DND-41 (cell line): ENCODE measurements around the gene SFRP4.

ENCODE experiments used
- EZH2 ChIP-seq: IDR thresholded peaks from 3 replicates; pipeline ENCODE4 v1.6.1; 2012; ENCODE audit warnings: borderline replicate concordance, low read depth, mild to moderate bottlenecking, moderate library complexity, low read length, inconsistent platforms; ENCODE audit not compliant: severe bottlenecking
- TF ChIP-seq, protein P1 (sequence below): IDR thresholded peaks from 2 replicates; pipeline ENCODE4 v1.5.1; 2012; ENCODE audit warnings: borderline replicate concordance, low read length, moderate library complexity, mild to moderate bottlenecking; ENCODE audit not compliant: poor library complexity, severe bottlenecking; ENCODE audit errors: extremely low read depth

DNA sequence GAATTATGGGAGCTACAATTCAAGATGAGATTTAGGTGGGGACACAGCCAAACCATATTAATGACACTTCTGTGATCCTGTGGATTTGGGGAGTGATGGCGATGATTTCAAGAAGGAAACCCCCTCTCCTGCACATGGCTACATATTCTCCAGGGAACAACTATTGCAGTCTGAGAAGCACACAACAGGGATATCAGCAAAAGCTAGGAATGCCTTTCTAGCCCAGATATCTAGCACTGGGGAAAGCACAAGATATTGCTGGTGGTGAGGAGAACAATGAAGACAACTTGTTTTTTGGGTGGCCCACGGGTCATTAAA lies 28.1 kb upstream of the SFRP4 start:
- TF ChIP-seq, protein P1, sequence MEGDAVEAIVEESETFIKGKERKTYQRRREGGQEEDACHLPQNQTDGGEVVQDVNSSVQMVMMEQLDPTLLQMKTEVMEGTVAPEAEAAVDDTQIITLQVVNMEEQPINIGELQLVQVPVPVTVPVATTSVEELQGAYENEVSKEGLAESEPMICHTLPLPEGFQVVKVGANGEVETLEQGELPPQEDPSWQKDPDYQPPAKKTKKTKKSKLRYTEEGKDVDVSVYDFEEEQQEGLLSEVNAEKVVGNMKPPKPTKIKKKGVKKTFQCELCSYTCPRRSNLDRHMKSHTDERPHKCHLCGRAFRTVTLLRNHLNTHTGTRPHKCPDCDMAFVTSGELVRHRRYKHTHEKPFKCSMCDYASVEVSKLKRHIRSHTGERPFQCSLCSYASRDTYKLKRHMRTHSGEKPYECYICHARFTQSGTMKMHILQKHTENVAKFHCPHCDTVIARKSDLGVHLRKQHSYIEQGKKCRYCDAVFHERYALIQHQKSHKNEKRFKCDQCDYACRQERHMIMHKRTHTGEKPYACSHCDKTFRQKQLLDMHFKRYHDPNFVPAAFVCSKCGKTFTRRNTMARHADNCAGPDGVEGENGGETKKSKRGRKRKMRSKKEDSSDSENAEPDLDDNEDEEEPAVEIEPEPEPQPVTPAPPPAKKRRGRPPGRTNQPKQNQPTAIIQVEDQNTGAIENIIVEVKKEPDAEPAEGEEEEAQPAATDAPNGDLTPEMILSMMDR, result no peak
- TF ChIP-seq EZH2, result no peak
